T-helper 1 cell (primary cell): ENCODE data around the gene OR1F1.
"Not testable (repeated sequence)": the region's sequence is repeated elsewhere in the genome, so short reads cannot be mapped to it uniquely, and the experiment has no call there.

Experiments
- DNase-seq, 5 donors: peaks; one replicate each; pipeline ENCODE4 v3.0.0-alpha.2; 2012 to 2020

Gene OR1F1

GRCh38 chr16:3173892-3174617 lies 13.9 kb upstream of the OR1F1 start:
- peak in 1 of 5 donors; percentile 41 for DNase-seq

- DNase-seq = no peak
These were observed 13.3 kb upstream of the OR1F1 start for GRCh38 chr16:3174618-3175148.

GRCh38 chr16:3175157-3176093 lies 12.6 kb upstream of the OR1F1 start:
- peak in 1 of 5 donors; percentile 39 for DNase-seq

- DNase-seq = no peak
These were observed 8.4 kb upstream of the OR1F1 start for GRCh38 chr16:3179651-3180050.

- no peak for DNase-seq
These were observed 7.5 kb upstream of the OR1F1 start for GRCh38 chr16:3180445-3180878.

GRCh38 chr16:3182293-3182607 lies 5.8 kb upstream of the OR1F1 start:
- DNase-seq = not testable (repeated sequence)

GRCh38 chr16:3182608-3183444 lies 5.2 kb upstream of the OR1F1 start:
- peak in 2 of 5 donors; percentile 35 to 54 for DNase-seq

- no peak for DNase-seq
These were observed 4.4 kb upstream of the OR1F1 start for GRCh38 chr16:3183445-3184139.

- no peak for DNase-seq
These were observed 886 bp upstream of the OR1F1 start for GRCh38 chr16:3186946-3187690.

- no peak for DNase-seq
These were observed 596 bp downstream of the OR1F1 start for GRCh38 chr16:3188675-3188924.

GRCh38 chr16:3188925-3189825 lies 1.2 kb downstream of the OR1F1 start:
- DNase-seq = peak in 1 of 5 donors; percentile 65

GRCh38 chr16:3189869-3190268 lies 1.9 kb downstream of the OR1F1 start:
- no peak for DNase-seq

- DNase-seq = peak in 1 of 5 donors; percentile 40
These were observed 2.9 kb downstream of the OR1F1 start for GRCh38 chr16:3190949-3191353.

- no peak for DNase-seq
These were observed 4.5 kb downstream of the OR1F1 start for GRCh38 chr16:3192476-3193019.

- DNase-seq = no peak
These were observed 5.5 kb downstream of the OR1F1 start for GRCh38 chr16:3193221-3194212.

GRCh38 chr16:3194792-3195191 lies 6.8 kb downstream of the OR1F1 start:
- no peak for DNase-seq

GRCh38 chr16:3195975-3196374 lies 8.0 kb downstream of the OR1F1 start:
- DNase-seq = no peak

- DNase-seq = not testable (repeated sequence)
These were observed 9.8 kb downstream of the OR1F1 start for GRCh38 chr16:3197694-3198333.
